GM23338 (cell line): ENCODE results near the gene FOLR1.

Experiments
- CREB1 ChIP-seq: fragments of 250-450 bp; sonication (Bioruptor Pico); IDR thresholded peaks from 2 replicates; pipeline ENCODE4 v1.5.0; 2020; ENCODE audit warnings: low read depth, mild to moderate bottlenecking, moderate library complexity
- CTCF ChIP-seq, 2 experiments: fragments of 200-600 bp in 1 of 2; sonication (generic) in 1 of 2; conservative IDR thresholded peaks; 2 replicates each; pipeline versions ENCODE4 v1.5.1 to v1.6.1; 2016 to 2017; ENCODE audit warnings: antibody characterized with exemption in 2 of 2, low read depth in 2 of 2, mild to moderate bottlenecking in 2 of 2, moderate library complexity in 1 of 2
- ETS1 ChIP-seq: IDR thresholded peaks from 2 replicates; pipeline ENCODE4 v1.6.1; 2016; ENCODE audit warnings: antibody characterized with exemption
- EZH2 ChIP-seq: fragments of 200-600 bp; sonication (generic); IDR thresholded peaks from one replicate; pipeline ENCODE4 v1.8.0; 2017; ENCODE audit warnings: antibody characterized with exemption, mild to moderate bottlenecking, low read depth; ENCODE audit not compliant: unreplicated experiment
- EZH2phosphoT487 ChIP-seq: fragments of 200-600 bp; sonication (generic); IDR thresholded peaks from one replicate; pipeline ENCODE4 v1.8.1; 2018; ENCODE audit warnings: antibody characterized with exemption; ENCODE audit not compliant: unreplicated experiment
- JUNB ChIP-seq: IDR thresholded peaks from one replicate; pipeline ENCODE4 v1.6.1; 2016; ENCODE audit warnings: antibody characterized with exemption; ENCODE audit not compliant: unreplicated experiment
- POLR2AphosphoS5 ChIP-seq: IDR thresholded peaks from 2 replicates; pipeline ENCODE4 v1.6.1; 2016; ENCODE audit warnings: antibody characterized with exemption, low read depth
- REST ChIP-seq: IDR thresholded peaks from one replicate; pipeline ENCODE4 v1.6.1; 2018; ENCODE audit warnings: antibody characterized with exemption; ENCODE audit not compliant: unreplicated experiment
- STAT1 ChIP-seq: IDR thresholded peaks from one replicate; pipeline ENCODE4 v1.6.1; 2016; ENCODE audit warnings: antibody characterized with exemption; ENCODE audit not compliant: unreplicated experiment
- ZNF114 ChIP-seq: fragments of 250-450 bp; sonication (Bioruptor Pico); IDR thresholded peaks from 2 replicates; pipeline ENCODE4 v1.5.0; 2020; ENCODE audit warnings: mild to moderate bottlenecking, moderate library complexity

- TF ChIP-seq CREB1 (no peak), CTCF (conservative IDR thresholded peaks at IDR 0.05; ENCODE audit: low read depth in 2 of 2) (no peak), STAT1 (no peak), JUNB (no peak), POLR2AphosphoS5 (no peak), EZH2phosphoT487 (peak; percentile 79), ZNF114 (no peak), EZH2 (peak; percentile 94), ETS1 (no peak), REST (no peak)
Measured at GRCh38 chr11:72243173-72244059, 51.5 kb downstream of the FOLR1 start.
